HFF-Myc (cell line): ENCODE data around the gene SH2D2A.

Experiments
- DNase-seq: peaks from one replicate; pipeline ENCODE4 v3.0.0-alpha.2; 2011; ENCODE audit warnings: low read depth; ENCODE audit errors: extremely low read depth
- H3K4me3 ChIP-seq: replicated peaks from 2 replicates; pipeline ENCODE4 v1.5.1; 2011; ENCODE audit warnings: low read depth, mild to moderate bottlenecking, control low read depth, low read length
- TF ChIP-seq, protein P1 (sequence below): IDR thresholded peaks from 2 replicates; pipeline ENCODE4 v1.5.1; 2012; ENCODE audit warnings: mild to moderate bottlenecking, low read depth, low read length, control low read depth; ENCODE audit errors: missing control alignments

The SH2D2A gene

DNA sequence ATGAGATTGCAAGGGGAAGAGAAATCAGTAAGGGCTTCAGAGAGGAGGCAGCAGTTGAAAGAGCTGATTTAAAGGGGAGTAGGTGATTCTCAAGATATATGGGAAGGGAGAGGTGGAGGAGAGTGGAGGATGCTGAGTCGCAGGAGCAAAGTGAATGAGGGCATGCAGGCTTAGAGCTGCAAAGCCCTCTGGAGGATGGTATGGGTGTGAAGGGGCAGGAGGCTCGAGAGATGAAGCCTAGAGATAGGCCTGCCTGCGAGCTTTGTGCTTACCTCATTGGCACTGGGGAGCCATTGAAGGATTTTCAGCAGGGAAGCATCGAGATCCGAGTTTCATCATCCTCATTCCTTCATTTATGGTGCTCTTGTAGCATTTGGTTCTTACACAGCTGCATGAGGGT lies 15.8 kb upstream of the SH2D2A start:
- no peak overlapping the region for H3K4me3 ChIP-seq
- TF ChIP-seq, protein P1, sequence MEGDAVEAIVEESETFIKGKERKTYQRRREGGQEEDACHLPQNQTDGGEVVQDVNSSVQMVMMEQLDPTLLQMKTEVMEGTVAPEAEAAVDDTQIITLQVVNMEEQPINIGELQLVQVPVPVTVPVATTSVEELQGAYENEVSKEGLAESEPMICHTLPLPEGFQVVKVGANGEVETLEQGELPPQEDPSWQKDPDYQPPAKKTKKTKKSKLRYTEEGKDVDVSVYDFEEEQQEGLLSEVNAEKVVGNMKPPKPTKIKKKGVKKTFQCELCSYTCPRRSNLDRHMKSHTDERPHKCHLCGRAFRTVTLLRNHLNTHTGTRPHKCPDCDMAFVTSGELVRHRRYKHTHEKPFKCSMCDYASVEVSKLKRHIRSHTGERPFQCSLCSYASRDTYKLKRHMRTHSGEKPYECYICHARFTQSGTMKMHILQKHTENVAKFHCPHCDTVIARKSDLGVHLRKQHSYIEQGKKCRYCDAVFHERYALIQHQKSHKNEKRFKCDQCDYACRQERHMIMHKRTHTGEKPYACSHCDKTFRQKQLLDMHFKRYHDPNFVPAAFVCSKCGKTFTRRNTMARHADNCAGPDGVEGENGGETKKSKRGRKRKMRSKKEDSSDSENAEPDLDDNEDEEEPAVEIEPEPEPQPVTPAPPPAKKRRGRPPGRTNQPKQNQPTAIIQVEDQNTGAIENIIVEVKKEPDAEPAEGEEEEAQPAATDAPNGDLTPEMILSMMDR, result no peak
- DNase-seq, result no peak

DNA sequence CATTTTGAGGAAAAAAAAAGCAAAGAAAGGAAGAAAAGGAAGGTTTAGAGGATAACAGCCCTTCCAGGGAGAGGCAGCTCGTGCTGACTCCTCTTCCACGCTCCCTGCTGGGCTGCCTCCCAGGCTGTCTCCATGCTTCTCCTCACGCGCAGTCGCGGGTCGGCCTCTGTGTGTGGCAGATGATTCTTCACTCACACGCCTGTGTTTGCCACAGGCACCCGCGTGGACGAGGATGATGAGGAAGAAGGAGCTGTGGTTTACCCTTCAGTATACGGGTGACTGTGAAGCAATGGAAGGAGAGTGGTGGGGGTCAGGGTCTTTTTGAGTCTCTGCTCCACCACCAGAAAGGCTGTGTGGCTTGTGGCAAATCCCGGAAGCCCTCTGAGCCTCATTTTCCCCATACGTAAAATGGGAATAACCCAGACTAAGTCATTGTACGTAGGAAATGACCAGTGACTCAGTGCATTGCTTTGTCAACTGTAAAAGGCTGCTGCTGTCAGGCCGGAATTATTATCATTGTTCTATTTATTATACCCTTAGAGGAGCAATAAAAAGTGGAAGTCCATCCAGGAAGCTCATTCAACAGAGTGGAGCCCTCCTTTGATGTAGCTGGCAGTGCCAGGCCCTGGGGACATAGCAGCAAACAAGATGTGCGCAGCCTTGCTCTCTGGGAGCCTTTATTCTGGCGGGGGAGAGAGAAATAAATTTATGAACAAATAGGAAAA lies 11.9 kb upstream of the SH2D2A start:
- H3K4me3 ChIP-seq, result no peak overlapping the region
- TF ChIP-seq, protein P1, result no peak
- DNase-seq, result no peak

DNA sequence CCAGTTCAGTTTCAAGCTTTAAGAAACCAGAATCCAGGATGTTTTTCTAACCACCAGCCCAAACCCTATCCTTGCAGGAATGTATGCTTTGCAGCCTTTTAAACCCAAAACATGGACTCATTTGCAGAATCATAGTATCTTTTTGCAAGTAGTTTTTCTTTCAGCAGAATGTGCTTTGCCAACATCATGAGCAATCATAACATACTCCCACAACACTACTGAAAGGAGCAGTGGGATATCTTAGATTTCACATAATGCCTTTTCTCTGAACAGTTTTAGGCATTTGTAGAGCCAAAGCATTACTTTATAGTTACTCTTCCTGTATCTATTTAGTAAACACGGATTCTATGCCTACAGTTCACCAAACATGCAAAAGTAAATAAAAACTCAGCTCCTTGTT lies 10.0 kb upstream of the SH2D2A start:
- no peak for DNase-seq
- H3K4me3 ChIP-seq, result no peak overlapping the region
- TF ChIP-seq, protein P1, result no peak

DNA sequence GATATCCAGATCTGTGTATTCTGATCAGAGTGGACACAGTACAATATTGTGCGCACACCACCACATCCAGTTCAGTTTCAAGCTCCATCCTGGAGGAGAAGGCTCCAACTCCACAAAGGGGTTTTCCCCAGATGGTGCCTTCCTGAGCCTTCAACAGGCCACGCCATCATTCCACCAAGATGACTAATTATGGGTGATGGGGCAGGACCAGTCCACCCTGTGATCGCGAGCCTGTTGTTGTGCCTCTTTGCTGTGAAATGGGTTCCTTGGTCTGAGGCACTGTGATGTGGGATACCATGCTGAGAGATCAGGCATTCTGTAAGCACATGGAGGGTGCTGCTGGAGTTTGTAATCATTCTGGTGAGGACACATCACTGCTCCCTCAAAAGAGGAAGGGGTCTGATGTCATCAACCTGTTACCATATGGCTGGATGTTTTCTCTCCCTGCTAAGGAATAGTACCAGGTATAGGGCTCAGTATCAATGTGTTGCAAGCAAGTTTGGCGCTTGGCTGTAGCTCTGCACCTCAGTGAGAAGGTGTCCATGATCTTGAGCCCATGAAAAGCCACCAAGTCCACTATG lies 6.7 kb upstream of the SH2D2A start:
- H3K4me3 ChIP-seq, result no peak overlapping the region
- DNase-seq, result no peak
- TF ChIP-seq, protein P1, result no peak

DNA sequence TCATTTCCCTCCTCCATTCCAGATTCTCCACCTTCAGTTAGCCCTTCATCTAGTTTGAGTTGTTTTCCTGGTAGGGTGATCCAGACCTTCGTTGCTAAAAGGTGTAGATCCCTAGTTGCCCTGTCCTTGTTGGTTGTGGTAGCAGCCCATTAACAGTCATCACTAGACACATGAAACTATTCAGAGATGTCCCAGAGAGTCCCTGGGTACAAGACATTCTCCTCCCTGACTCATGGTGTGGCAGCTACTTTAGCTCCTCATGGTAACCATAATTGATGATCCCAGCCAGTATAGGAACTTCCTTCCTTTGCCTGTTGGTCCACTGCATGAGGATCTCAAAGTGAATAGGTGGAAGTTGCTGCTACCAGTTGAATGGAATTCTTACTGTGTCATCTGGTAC lies 6.0 kb upstream of the SH2D2A start:
- DNase-seq, result no peak

DNA sequence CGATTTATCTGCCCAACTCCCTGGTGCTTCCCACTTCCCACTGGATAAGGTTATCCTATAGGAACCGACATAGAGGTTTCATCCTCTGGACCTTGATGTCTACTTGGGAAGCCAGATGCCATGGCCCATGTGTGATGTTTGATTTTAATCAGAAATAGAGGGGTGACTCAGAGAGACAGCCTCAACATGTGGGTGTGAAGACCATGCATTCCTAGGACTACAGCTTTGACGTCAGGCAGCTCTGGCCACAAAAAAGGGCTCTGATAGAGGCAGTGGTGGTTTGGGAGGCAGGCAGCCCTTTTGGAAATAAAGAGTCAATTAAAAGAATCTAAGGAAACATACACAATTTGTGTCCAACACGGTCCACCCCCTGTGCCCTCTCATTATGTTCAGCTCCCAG lies 5.2 kb upstream of the SH2D2A start:
- TF ChIP-seq, protein P1, result no peak
- DNase-seq, result no peak
- no peak overlapping the region for H3K4me3 ChIP-seq

More for the DNA sequence above, 6.0 kb upstream of the SH2D2A start:
- TF ChIP-seq, protein P1, result no peak
- no peak overlapping the region for H3K4me3 ChIP-seq
